GM20000 (cell line): ENCODE measurements around the gene MDP1.

Experiments used
- DNase-seq: peaks from one replicate; pipeline ENCODE4 v3.0.0; 2012; ENCODE audit warnings: low spot score
- TF ChIP-seq, protein P1 (sequence below): IDR thresholded peaks from 2 replicates; pipeline ENCODE4 v1.5.1; 2012; ENCODE audit warnings: mild to moderate bottlenecking, control low read depth; ENCODE audit errors: extremely low read depth, missing control alignments

The MDP1 gene

DNA sequence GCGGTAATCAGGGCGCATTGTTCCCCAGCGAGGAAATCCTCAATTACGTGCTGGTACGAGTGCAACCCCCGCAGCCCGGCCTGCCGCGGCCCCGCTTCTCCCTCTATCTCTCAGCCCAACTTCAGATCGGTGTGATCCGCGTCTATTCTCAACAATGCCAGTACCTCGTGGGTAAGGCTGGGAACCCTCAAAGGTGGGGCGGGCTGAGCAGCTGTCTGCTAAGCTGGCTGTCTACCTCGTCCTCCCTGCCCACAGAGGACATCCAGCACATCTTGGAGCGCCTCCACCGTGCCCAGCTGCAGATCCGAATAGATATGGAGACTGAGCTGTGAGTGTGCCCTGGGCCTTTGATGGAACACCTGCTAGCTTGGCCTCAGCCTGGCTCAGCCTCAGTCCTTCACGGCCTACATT, 43.0 kb downstream of the MDP1 start:
- TF ChIP-seq, protein P1, sequence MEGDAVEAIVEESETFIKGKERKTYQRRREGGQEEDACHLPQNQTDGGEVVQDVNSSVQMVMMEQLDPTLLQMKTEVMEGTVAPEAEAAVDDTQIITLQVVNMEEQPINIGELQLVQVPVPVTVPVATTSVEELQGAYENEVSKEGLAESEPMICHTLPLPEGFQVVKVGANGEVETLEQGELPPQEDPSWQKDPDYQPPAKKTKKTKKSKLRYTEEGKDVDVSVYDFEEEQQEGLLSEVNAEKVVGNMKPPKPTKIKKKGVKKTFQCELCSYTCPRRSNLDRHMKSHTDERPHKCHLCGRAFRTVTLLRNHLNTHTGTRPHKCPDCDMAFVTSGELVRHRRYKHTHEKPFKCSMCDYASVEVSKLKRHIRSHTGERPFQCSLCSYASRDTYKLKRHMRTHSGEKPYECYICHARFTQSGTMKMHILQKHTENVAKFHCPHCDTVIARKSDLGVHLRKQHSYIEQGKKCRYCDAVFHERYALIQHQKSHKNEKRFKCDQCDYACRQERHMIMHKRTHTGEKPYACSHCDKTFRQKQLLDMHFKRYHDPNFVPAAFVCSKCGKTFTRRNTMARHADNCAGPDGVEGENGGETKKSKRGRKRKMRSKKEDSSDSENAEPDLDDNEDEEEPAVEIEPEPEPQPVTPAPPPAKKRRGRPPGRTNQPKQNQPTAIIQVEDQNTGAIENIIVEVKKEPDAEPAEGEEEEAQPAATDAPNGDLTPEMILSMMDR = no peak

DNA sequence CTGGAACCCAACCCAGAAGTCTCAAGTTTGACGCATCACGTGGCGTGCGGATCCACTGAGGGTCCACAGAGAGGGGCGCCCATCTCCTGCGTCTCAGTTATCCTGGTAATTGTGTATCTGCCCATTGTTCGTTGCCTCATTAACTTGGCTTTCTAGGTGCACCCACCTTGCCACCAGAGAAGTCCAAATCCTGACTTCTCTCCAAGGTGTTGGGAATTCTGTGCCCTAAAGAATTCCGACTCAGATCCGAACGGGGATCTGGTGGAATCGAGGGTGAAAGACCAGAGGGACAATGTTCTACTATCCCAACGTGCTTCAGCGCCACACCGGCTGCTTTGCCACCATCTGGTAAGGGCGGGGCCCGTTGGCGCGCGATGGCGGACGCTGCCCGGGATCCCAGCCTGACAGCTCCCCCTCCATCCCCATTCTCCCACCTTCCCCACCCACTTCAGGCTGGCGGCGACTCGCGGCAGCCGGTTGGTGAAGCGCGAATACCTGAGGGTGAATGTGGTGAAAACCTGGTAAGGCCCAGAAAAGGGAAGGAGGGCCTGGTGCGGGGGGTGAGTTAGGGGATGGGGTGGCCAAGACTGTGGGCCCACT, 43.5 kb downstream of the MDP1 start:
- no peak for DNase-seq
- TF ChIP-seq, protein P1 = no peak

More for the DNA sequence above, 43.0 kb downstream of the MDP1 start:
- no peak for DNase-seq

DNA sequence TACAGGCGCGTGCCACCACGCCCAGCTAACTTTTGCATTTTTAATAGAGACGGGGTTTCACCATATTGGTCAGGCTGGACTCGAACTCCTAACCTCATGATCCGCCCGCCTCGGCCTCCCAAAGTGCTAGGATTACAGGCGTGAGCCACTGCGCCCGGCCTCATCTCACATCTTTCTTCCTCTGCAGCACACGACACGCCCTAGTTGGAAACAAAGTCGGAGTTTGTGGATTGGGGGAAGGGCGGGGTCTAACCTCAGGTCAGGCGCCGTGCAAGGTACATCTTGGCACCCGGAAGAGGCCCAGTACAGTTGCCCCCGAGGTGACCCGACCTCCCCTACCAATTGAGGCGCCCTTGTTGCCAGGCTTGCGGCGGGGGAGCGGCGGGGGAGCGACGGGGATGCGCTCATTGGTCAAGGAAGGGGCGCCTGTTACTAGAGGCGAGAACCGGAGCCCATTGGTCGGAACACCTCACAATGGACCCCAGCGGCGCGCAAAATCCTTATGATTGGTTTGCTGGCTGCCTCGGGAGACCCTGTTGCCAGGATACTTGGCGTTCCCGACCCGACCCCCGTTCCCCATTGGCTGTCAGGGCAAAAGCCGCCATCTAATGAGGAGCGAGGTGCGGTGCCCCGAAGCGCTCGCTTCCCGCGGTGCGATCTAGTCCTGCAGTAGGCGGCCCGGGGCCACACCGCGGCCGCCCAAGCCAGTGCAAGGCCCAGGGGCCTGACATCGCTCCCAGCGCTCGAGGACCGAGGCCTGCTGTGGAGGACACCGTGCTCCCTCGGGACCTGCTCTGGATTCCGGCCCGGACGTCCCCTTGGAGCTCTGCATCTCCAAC, 44.2 kb downstream of the MDP1 start, which contains the start of gene REC8:
Gene REC8 (plus strand): TSS at position 659 of the 839 bp plus-strand sequence. CDS start 473 bp downstream, outside the sequence.
- peak; percentile 94 for DNase-seq
- TF ChIP-seq, protein P1 = no peak

DNA sequence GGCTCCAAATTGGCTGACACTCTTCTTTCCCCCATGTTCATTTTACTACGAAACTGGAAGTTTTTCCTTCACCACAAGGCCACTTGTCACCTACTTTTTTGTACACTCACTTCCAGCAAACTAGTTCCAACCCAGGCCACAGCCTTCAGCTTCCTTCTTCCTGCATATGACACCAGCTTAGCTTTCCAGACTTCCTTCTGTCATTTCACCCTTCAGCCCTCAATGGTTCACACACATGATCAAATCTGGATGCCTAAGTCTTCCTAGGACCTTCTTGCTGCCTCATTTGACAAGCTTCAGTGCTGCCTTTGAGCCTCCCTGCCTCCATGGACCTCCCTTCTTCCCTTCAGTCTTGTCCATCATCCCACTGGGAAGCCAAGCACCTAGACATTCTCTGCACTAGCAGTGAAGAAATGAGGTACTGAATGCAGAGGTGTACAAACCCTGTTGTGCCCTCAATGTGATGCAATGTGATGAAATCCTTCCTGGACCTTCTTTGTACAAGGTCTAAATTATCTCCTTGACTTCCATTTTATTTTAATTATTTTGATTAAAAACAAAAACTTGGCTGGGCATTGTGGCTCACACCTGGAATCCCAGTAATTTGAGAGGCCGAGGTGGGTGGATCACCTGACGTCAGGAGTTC, 48.3 kb downstream of the MDP1 start:
- DNase-seq = no peak
- TF ChIP-seq, protein P1 = no peak

DNA sequence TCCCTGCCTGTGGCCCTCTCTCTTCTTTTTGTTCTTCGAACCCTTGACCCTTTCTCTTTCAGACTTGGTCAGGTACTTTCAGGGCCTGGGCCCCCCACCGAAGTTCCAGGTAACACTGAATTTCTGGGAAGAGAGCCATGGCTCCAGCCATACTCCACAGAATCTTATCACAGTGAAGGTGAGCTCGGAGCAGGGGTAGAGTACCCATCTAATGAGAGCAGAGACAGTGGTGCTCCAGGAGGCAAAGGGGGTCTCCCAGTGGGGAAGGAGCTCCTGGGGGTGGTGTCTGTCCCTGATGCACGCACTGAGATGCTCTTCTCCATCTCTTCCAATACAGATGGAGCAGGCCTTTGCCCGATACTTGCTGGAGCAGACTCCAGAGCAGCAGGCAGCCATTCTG, 50.1 kb downstream of the MDP1 start:
- DNase-seq = no peak
- TF ChIP-seq, protein P1 = no peak

DNA sequence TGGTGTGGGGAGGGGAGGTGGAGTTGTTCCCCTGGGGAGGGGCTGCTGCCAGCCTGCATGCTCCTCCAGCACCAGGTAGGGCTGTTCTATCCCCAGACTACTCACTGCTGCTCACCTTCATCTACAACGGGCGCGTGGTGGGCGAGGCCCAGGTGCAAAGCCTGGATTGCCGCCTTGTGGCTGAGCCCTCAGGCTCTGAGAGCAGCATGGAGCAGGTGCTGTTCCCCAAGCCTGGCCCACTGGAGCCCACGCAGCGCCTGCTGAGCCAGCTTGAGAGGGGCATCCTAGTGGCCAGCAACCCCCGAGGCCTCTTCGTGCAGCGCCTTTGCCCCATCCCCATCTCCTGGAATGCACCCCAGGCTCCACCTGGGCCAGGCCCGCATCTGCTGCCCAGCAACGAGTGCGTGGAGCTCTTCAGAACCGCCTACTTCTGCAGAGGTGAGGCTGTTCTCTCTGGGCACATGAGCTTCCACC, 51.3 kb downstream of the MDP1 start:
- TF ChIP-seq, protein P1 = no peak
- no peak for DNase-seq
